CD14-positive monocyte (primary cell): ENCODE data around the gene GAD1. TPM values are rescaled to one million over a fixed set of nuclear protein-coding genes. Genes with fewer than 3 reads are reported as not detected.
A peak's percentile ranks its signal among the peaks of the same experiment; 100 is the strongest.

Source experiments
- DNase-seq, 3 donors: peaks; one replicate each; pipeline ENCODE4 v3.0.0-alpha.2; 2011 to 2022
- H2AFZ ChIP-seq: 2 replicates; pipeline ENCODE4 v1.6.0; 2012; ENCODE audit warnings: mild to moderate bottlenecking, low read depth, low read length, inconsistent platforms; ENCODE audit not compliant: insufficient read depth, poor library complexity, severe bottlenecking
- H3K27ac ChIP-seq, 2 donors: 1 replicate in 1 of 2; 2 replicates in 1 of 2; pipeline ENCODE4 v1.5.1; 2012 to 2013; ENCODE audit warnings: low read length in 2 of 2, control low read depth in 1 of 2, inconsistent platforms in 1 of 2, low read depth in 1 of 2, mild to moderate bottlenecking in 1 of 2
- H3K27me3 ChIP-seq, 2 donors: one replicate each; pipeline versions ENCODE4 v1.6.0 to v1.6.1; 2011 to 2013; ENCODE audit warnings: low read length in 2 of 2; ENCODE audit not compliant: control insufficient read depth in 2 of 2, insufficient read depth in 2 of 2
- H3K36me3 ChIP-seq, 2 donors: replicated peaks in 1 of 2; 1 replicate in 1 of 2; 2 replicates in 1 of 2; pipeline versions ENCODE4 v1.5.1 to v1.6.1; 2012 to 2013; ENCODE audit warnings: low read length in 2 of 2, control low read depth in 1 of 2, inconsistent platforms in 1 of 2, mild to moderate bottlenecking in 1 of 2; ENCODE audit not compliant: insufficient read depth in 2 of 2, control insufficient read depth in 1 of 2
- H3K4me1 ChIP-seq, 2 donors: 1 replicate in 1 of 2; 2 replicates in 1 of 2; pipeline versions ENCODE4 v1.5.1 to v1.6.1; 2012 to 2013; ENCODE audit warnings: low read length in 2 of 2, control low read depth in 1 of 2, inconsistent platforms in 1 of 2, mild to moderate bottlenecking in 1 of 2, moderate library complexity in 1 of 2; ENCODE audit not compliant: insufficient read depth in 2 of 2, control insufficient read depth in 1 of 2
- H3K4me2 ChIP-seq: replicated peaks from 2 replicates; pipeline ENCODE3; 2012; ENCODE audit warnings: low read length, moderate library complexity, mild to moderate bottlenecking; ENCODE audit not compliant: poor library complexity, severe bottlenecking; ENCODE audit errors: extremely low read depth
- H3K4me3 ChIP-seq, 3 experiments: fragments of 200-600 bp in 1 of 3; sonication (generic) in 1 of 3; replicated peaks in 1 of 3; 1 replicate in 2 of 3; 2 replicates in 1 of 3; pipeline ENCODE4 v1.5.1; 2011 to 2013; ENCODE audit warnings: low read length in 3 of 3, mild to moderate bottlenecking in 3 of 3, control low read depth in 2 of 3, low read depth in 2 of 3, inconsistent platforms in 1 of 3, moderate library complexity in 1 of 3
- H3K79me2 ChIP-seq: 2 replicates; pipeline ENCODE4 v1.6.0; 2012; ENCODE audit warnings: mild to moderate bottlenecking, control low read depth, inconsistent platforms, low read length, moderate library complexity; ENCODE audit not compliant: insufficient read depth
- H3K9ac ChIP-seq: 2 replicates; pipeline ENCODE4 v1.6.0; 2017; ENCODE audit warnings: low read length, mild to moderate bottlenecking; ENCODE audit not compliant: insufficient read depth, poor library complexity, severe bottlenecking
- H3K9me3 ChIP-seq, 2 donors: replicated peaks in 1 of 2; 1 replicate in 1 of 2; 2 replicates in 1 of 2; pipeline versions ENCODE4 v1.5.1 to v1.6.1; 2012 to 2013; ENCODE audit warnings: low read length in 2 of 2, control low read depth in 1 of 2; ENCODE audit not compliant: control insufficient read depth in 1 of 2, insufficient read depth in 1 of 2
- H4K20me1 ChIP-seq: 2 replicates; pipeline ENCODE4 v1.6.0; 2012; ENCODE audit warnings: mild to moderate bottlenecking, low read length, control low read depth, moderate library complexity; ENCODE audit not compliant: insufficient read depth
- H3K27ac Mint-ChIP-seq, 7 donors: one replicate each; pipeline ENCODE4 v1.8.0; 2020; ENCODE audit warnings: mild to moderate bottlenecking in 7 of 7, mixed read lengths in 7 of 7, moderate library complexity in 6 of 7, inconsistent platforms in 2 of 7
- H3K27me3 Mint-ChIP-seq, 3 donors: one replicate each; pipeline ENCODE4 v1.8.0; 2021 to 2022; ENCODE audit warnings: low read depth in 3 of 3, mild to moderate bottlenecking in 3 of 3, mixed read lengths in 3 of 3, moderate library complexity in 3 of 3, inconsistent platforms in 1 of 3
- H3K36me3 Mint-ChIP-seq, 2 donors: one replicate each; pipeline ENCODE4 v1.8.0; 2020; ENCODE audit warnings: mixed read lengths in 2 of 2, inconsistent platforms in 1 of 2, mild to moderate bottlenecking in 1 of 2
- H3K4me1 Mint-ChIP-seq: one replicate; pipeline ENCODE4 v1.8.0; 2020; ENCODE audit warnings: mild to moderate bottlenecking, mixed read lengths
- H3K4me3 Mint-ChIP-seq, 2 donors: one replicate each; pipeline ENCODE4 v1.8.0; 2020; ENCODE audit warnings: mild to moderate bottlenecking in 2 of 2, mixed read lengths in 2 of 2, moderate library complexity in 1 of 2
- H3K9me3 Mint-ChIP-seq, 7 donors: one replicate each; pipeline ENCODE4 v1.8.0; 2020 to 2022; ENCODE audit warnings: mixed read lengths in 7 of 7, mild to moderate bottlenecking in 6 of 7, moderate library complexity in 6 of 7, inconsistent platforms in 2 of 7
- CTCF ChIP-seq: fragments of 200-600 bp; IDR thresholded peaks from one replicate; pipeline ENCODE4 v1.8.0; 2022; ENCODE audit warnings: antibody characterized with exemption, mild to moderate bottlenecking
- WGBS: methylation state at CpG from one replicate; pipeline ENCODE4 v1.1.5; 2013; ENCODE audit warnings: missing lambda C conversion rate; ENCODE audit not compliant: insufficient coverage; 5-methylcytosine and 5-hydroxymethylcytosine counted together
- intact Hi-C, 2 donors: fragments of 100-400 bp; cut with micrococcal nuclease; formaldehyde crosslinking; loops; one replicate each; pipeline versions ENCODE4 v1.15.0 to v1.15.1; 2023
- polyA plus RNA-seq, 3 donors: library from polyadenylated mRNA; depleted of rRNA in 1 of 3; unstranded in 2 of 3; stranded (reverse) in 1 of 3; fragments of 300-500 nt in 2 of 3; fragments of >200 nt in 1 of 3; fragmentation: Illumina TruSeq in 2 of 3; gene quantifications; 1 replicate in 2 of 3; 2 replicates in 1 of 3; pipeline ENCODE4 v1.2.3, GENCODE V29; 2012 to 2021

GAD1 gene
- polyA plus RNA-seq, 3 donors, result 0.08 TPM; not detected in 2

DNA sequence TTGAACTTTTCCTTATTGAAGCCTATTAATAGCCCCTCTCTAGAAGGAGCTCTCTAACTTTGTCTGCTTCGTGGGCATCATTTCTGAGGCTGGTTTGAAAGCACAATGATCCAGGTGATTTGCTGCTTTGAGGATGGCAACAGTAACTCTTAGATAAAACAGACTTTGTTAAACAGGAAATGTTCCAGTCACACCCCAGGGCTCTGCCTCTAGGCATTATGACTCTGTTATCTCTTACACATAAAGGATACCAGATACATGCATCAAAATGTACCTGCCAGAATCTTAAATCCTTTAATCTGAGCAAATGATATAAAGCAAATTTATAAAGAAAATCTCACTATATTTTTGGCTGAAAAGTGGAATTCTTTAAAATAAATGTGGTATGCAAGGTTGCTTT lies 52.3 kb downstream of the GAD1 start:
- no peak for DNase-seq
- Mint-ChIP-seq H3K4me3 (no peak overlapping the region), H3K4me1 (peaks cover 9% of the 10 kb centered on the region), H3K9me3 (peaks cover 0 to 2% (median 0%) of the 10 kb centered on the region in 7 donors), H3K27ac (no peak overlapping the region), H3K27me3 (peaks cover 3 to 4% (median 4%) of the 10 kb centered on the region in 3 donors), H3K36me3 (no peaks in the 10 kb centered on the region)
- TF ChIP-seq CTCF, result no peak
- Histone ChIP-seq H3K27me3 (peaks cover 0 to 2% of the 10 kb centered on the region in 2 donors), H3K9ac (no peak overlapping the region), H3K4me3 (no peak overlapping the region), H3K79me2 (no peaks in the 10 kb centered on the region), H2AFZ (no peak overlapping the region), H3K9me3 (no peaks in the 10 kb centered on the region), H3K4me1 (peaks cover 0 to 3% of the 10 kb centered on the region in 2 donors), H3K4me2 (no peak overlapping the region), H4K20me1 (no peaks in the 10 kb centered on the region), H3K36me3 (no peaks in the 10 kb centered on the region), H3K27ac (no peak overlapping the region)
- WGBS, result no CpG with 5 or more reads among the region's 1 CpG
- intact Hi-C loops, result no loop called here

GRCh38 chr2:170869461-170869860 lies 52.8 kb downstream of the GAD1 start:
- H3K9me3 ChIP-seq, result no peaks in the 10 kb centered on the region
- Mint-ChIP-seq H3K4me1 (peaks cover 9% of the 10 kb centered on the region), H3K36me3 (no peaks in the 10 kb centered on the region), H3K27me3 (peaks cover 3 to 4% (median 4%) of the 10 kb centered on the region in 3 donors), H3K27ac (peak overlapping the region in 1 of 7 donors; percentile 1), H3K4me3 (no peak overlapping the region), H3K9me3 (peaks cover 0 to 2% (median 0%) of the 10 kb centered on the region in 7 donors)
- no peak for TF ChIP-seq CTCF
- DNase-seq, result no peak
- H3K79me2 ChIP-seq, result no peaks in the 10 kb centered on the region
- no peak overlapping the region for H3K4me2 ChIP-seq
- no peak overlapping the region for H3K27ac ChIP-seq
- H3K4me3 ChIP-seq, result no peak overlapping the region
- H3K27me3 ChIP-seq, result peaks cover 0 to 2% of the 10 kb centered on the region in 2 donors
- no peaks in the 10 kb centered on the region for H4K20me1 ChIP-seq
- WGBS, result 88% methylated on average over 2 of the region's 4 CpGs
- no peak overlapping the region for H2AFZ ChIP-seq
- peaks cover 0 to 3% of the 10 kb centered on the region in 2 donors for H3K4me1 ChIP-seq
- intact Hi-C loops, result no loop called here
- no peak overlapping the region for H3K9ac ChIP-seq
- no peaks in the 10 kb centered on the region for H3K36me3 ChIP-seq
